Body of pancreas (tissue), 4 donors: ENCODE data around the gene TRIP13. TPM values are rescaled to one million over a fixed set of nuclear protein-coding genes. Genes with fewer than 3 reads are reported as not detected.
A peak's percentile ranks its signal among the peaks of the same experiment; 100 is the strongest.
"Not testable (repeated sequence)": the region's sequence is repeated elsewhere in the genome, so short reads cannot be mapped to it uniquely, and the experiment has no call there.

ENCODE experiments used
- ATAC-seq: fragments of 150-250 bp; one replicate; pipeline ENCODE4 v1.9.1; 2016
- DNase-seq, 4 donors: peaks; one replicate each; pipeline ENCODE4 v3.0.0-alpha.2; 2019
- H3K27ac ChIP-seq, 4 donors: fragments of 200-600 bp; sonication (generic); 1 replicate in 3 of 4; 2 replicates in 1 of 4; pipeline versions ENCODE4 v1.5.1 to v1.6.1; 2016 to 2019; ENCODE audit warnings: mild to moderate bottlenecking in 1 of 4, mixed read lengths in 1 of 4, moderate library complexity in 1 of 4
- H3K27me3 ChIP-seq, 2 donors: fragments of 200-600 bp; sonication (generic); one replicate each; pipeline ENCODE4 v1.6.0; 2016; ENCODE audit warnings: mild to moderate bottlenecking in 1 of 2
- H3K36me3 ChIP-seq, 2 donors: fragments of 200-600 bp; sonication (generic); replicated peaks in 1 of 2; 2 replicates each; pipeline ENCODE4 v1.5.1; 2016; ENCODE audit warnings: low read depth in 2 of 2; ENCODE audit not compliant: insufficient read depth in 1 of 2
- H3K4me1 ChIP-seq: fragments of 200-600 bp; sonication (generic); one replicate; pipeline ENCODE4 v1.6.0; 2016
- H3K4me3 ChIP-seq, 2 donors: fragments of 200-600 bp; sonication (generic); 1 replicate in 1 of 2; 2 replicates in 1 of 2; pipeline ENCODE4 v1.5.1; 2016 to 2019
- H3K9me3 ChIP-seq, 3 donors: fragments of 200-600 bp; sonication (generic); 1 replicate in 2 of 3; 2 replicates in 1 of 3; pipeline ENCODE4 v1.5.1; 2016
- POLR2A ChIP-seq, 3 donors: fragments of 450-650 bp; IDR thresholded peaks; one replicate each; pipeline ENCODE4 v1.6.1; 2016; ENCODE audit warnings: antibody characterized with exemption in 3 of 3, mild to moderate bottlenecking in 2 of 3
- WGBS, 2 donors: methylation state at CpG; one replicate each; pipeline ENCODE4 v1.1.5; 2017; 5-methylcytosine and 5-hydroxymethylcytosine counted together
- intact Hi-C: fragments of 100-400 bp; cut with DNase I; formaldehyde crosslinking; loops from one replicate; pipeline ENCODE4 v1.15.1; 2023
- total RNA-seq, 2 donors: library from RNA; depleted of rRNA; stranded (reverse); fragments of >200 nt; gene quantifications; one replicate each; pipeline ENCODE4 v1.1.0, GENCODE V29; 2016
- TF ChIP-seq, protein P1 (sequence below), 7 experiments: fragments of 450-650 bp in 4 of 7; fragments of 200-600 bp in 3 of 7; sonication (generic) in 3 of 7; IDR thresholded peaks; one replicate each; pipeline ENCODE4 v1.5.1; 2016 to 2019; ENCODE audit warnings: antibody characterized with exemption in 7 of 7

TRIP13 gene
- total RNA-seq, 2 donors from 2014 or later: 1.3 TPM

DNA sequence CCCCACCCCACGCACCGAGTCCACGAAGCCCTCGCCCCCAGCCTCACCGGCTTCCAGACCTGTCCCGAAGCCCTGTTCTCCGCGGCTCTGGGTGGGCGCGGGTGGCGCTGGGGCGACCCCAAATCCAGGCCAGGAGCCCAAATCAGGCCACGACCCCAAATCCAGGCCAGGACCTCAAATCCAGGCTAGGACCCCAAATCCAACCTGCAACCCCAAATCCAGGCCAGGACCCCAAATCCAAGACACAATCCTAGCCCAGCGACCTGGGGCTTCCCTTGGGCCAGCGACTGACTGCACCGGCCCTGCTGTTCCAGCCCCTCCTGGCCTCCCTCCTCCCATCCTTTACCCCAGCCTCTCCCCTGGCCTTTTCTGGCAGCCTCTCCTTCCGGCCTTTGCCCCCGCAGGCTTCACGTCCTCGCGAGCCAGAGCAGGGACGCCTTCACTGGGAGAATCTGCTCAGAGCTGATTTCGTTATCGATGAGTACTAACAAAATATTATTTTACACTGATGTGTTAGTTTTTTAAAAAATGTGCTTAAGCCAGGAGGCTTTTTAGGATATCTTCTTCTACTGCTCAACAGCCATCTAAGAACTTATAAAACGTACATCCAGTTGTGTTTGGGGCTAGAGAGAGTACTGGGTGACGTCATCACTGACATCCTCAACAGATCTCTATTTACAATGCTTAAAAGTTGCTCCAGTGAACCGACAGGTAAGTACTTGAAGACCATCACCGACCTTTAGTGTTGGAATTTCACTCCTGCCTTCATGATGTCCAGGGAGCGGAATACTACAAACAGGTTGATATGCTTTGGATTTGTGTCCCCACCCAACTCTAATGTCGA is 34.7 kb downstream of the TRIP13 start:
- 77 to 86% methylated on average over 22 to 30 of the region's 30 CpGs for WGBS, 2 donors

DNA sequence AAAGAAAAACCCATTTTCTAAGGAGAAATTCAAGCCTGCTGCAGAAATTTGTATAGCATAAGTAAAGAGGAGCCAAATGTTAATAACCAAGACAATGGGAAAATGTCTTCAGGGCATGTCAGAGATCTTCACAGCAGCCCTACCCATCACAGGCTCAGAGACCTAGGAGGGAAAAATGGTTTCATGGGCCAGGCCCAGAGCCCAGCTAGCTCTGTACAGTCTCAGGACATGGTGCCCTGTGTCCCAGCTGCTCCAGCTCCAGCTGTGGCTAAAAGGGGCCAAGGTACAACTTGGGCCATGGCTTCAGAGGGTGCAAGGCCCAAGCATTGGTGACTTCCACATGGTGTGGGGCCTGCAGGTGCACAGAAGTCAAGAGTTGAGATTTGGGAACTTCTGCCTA is 36.5 kb downstream of the TRIP13 start:
- ATAC-seq, H3K27ac ChIP-seq, H3K9me3 ChIP-seq, H3K36me3 ChIP-seq, H3K27me3 ChIP-seq, H3K4me3 ChIP-seq, DNase-seq: not testable (repeated sequence)
- intact Hi-C loops: loop anchor here (5.0 kb wide), 1 partner anchor 213 kb away; no protein-coding TSS in a partner anchor
- peaks cover 13% of the 10 kb centered on the region for H3K4me1 ChIP-seq

More for the DNA sequence above, 34.7 kb downstream of the TRIP13 start:
- Histone ChIP-seq H3K36me3 (no peaks in the 10 kb centered on the region), H3K4me1 (peaks cover 20% of the 10 kb centered on the region), H3K9me3 (no peaks in the 10 kb centered on the region), H3K4me3 (no peak overlapping the region), H3K27ac (no peak overlapping the region), H3K27me3 (peaks cover 0 to 7% of the 10 kb centered on the region in 2 donors)
- intact Hi-C loops: loop anchor here (5.0 kb wide), 1 partner anchor 215 kb away; no protein-coding TSS in a partner anchor
- TF ChIP-seq POLR2A (IDR thresholded peaks at IDR 0.05): no peak
- TF ChIP-seq, protein P1, sequence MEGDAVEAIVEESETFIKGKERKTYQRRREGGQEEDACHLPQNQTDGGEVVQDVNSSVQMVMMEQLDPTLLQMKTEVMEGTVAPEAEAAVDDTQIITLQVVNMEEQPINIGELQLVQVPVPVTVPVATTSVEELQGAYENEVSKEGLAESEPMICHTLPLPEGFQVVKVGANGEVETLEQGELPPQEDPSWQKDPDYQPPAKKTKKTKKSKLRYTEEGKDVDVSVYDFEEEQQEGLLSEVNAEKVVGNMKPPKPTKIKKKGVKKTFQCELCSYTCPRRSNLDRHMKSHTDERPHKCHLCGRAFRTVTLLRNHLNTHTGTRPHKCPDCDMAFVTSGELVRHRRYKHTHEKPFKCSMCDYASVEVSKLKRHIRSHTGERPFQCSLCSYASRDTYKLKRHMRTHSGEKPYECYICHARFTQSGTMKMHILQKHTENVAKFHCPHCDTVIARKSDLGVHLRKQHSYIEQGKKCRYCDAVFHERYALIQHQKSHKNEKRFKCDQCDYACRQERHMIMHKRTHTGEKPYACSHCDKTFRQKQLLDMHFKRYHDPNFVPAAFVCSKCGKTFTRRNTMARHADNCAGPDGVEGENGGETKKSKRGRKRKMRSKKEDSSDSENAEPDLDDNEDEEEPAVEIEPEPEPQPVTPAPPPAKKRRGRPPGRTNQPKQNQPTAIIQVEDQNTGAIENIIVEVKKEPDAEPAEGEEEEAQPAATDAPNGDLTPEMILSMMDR (IDR thresholded peaks at IDR 0.05): no peak
- DNase-seq (peak in 1 of 4 donors; percentile 9), ATAC-seq (no peak)

DNA sequence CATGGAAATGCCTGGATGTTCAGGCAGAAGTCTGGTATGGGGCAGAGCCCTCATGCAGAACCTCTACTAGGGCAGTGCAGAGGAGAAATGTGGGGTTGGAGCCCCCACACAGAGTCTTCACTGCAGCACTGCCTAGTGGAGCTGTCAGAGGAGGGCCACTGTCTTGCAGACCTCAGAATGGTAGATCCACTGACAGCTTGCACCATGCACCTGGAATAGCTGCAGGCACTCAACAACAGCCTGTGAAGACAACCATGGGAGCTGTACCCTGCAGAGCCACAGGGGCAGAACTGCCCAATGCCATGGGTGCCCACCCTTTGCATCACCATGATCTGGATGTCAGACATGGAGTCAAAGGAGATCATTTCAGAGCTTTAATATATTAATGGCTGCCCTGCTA is 36.9 kb downstream of the TRIP13 start:
- Histone ChIP-seq H3K27me3 (peaks cover 0 to 7% of the 10 kb centered on the region in 2 donors), H3K9me3 (no peaks in the 10 kb centered on the region), H3K27ac (no peak overlapping the region), H3K4me3 (no peak overlapping the region), H3K4me1 (peaks cover 13% of the 10 kb centered on the region), H3K36me3 (no peaks in the 10 kb centered on the region)
- TF ChIP-seq, protein P1 (IDR thresholded peaks at IDR 0.05): no peak
- no peak for TF ChIP-seq POLR2A (IDR thresholded peaks at IDR 0.05)
- intact Hi-C loops: loop anchor here (5.0 kb wide), 1 partner anchor 213 kb away; no protein-coding TSS in a partner anchor
- ATAC-seq (no peak), DNase-seq (peak in 1 of 4 donors; percentile 6)

DNA sequence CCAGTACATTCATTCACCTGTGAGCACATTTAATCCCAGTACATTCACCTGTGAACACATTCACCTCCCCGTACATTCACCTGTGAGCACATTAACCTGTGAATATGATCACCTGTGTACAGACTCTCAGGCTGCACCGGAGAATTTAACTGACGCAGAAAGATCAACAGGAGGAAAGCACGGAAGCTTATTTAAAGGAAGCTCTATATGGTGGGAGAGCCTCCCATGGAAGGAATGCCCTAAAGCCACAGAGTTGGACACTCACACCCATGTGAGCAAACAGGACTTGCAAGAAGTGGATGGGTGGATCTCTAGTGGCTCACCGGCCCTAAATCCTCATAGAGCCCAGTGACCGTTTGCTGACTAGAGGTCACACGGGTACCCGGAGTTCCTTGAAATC is 38.2 kb downstream of the TRIP13 start:
- no peak for TF ChIP-seq POLR2A (IDR thresholded peaks at IDR 0.05)
- TF ChIP-seq, protein P1 (IDR thresholded peaks at IDR 0.05): no peak
- WGBS, 2 donors: 56 to 65% methylated on average over 8 of the region's 8 CpGs
- intact Hi-C loops: no loop called here
- DNase-seq (peak in 1 of 4 donors; percentile 6), ATAC-seq (no peak)
- Histone ChIP-seq H3K27me3 (peaks cover 0 to 6% of the 10 kb centered on the region in 2 donors), H3K9me3 (no peaks in the 10 kb centered on the region), H3K4me3 (no peak overlapping the region), H3K27ac (no peak overlapping the region), H3K36me3 (no peaks in the 10 kb centered on the region), H3K4me1 (peaks cover 13% of the 10 kb centered on the region)

DNA sequence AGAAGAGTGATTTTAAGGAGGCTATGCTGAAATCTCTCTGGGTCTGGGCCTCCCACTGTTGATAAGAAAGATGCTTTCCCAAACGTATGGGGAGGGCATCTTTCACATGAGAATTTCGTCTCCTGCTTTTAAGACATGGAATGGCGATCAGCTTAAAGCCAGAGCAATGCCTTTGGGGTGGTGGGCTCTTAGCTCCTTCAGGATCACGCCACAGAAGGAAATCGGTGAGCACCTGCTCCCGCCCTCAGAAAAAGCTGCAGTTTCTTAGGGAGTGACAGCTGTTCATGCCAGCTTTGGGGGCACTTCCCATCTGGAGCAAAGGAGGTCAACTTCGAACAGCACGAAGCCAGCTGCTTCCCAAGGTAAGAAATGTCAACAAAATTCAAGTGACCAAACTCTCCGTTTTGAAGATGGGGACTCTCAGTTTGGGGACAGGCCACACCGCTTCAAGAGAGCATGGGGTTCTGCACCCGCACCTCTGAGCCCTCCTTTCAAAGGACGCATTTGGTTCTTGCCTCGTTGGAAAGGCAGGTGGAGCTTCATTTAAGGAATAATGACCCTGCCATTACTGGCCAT is 39.0 kb downstream of the TRIP13 start:
- intact Hi-C loops: no loop called here
- WGBS, 2 donors: 74 to 76% methylated on average over 13 of the region's 13 CpGs
- no peak overlapping the region for H3K4me3 ChIP-seq
- H3K36me3 ChIP-seq: no peaks in the 10 kb centered on the region
- peak in 1 of 4 donors; percentile 6 for DNase-seq
- H3K27me3 ChIP-seq: no peaks in the 10 kb centered on the region
- H3K27ac ChIP-seq: no peak overlapping the region
- ATAC-seq: no peak
- TF ChIP-seq, protein P1 (IDR thresholded peaks at IDR 0.05): no peak
- TF ChIP-seq POLR2A (IDR thresholded peaks at IDR 0.05): no peak
- peaks cover 5% of the 10 kb centered on the region for H3K4me1 ChIP-seq
- no peaks in the 10 kb centered on the region for H3K9me3 ChIP-seq
